Panc1 (cell line): ENCODE results near the gene C10orf105. TPM values are rescaled to one million over a fixed set of nuclear protein-coding genes. Genes with fewer than 3 reads are reported as not detected.

Experiments
- ATAC-seq: fragments of 200-7000 bp; cut with Tn5 transposase; 2 replicates; pipeline ENCODE4 v1.9.1; 2020; ENCODE audit warnings: mild to moderate bottlenecking, moderate library complexity
- BruUV-seq: library from RNA; stranded (reverse); fragments of 400-500 nt; replicated peaks from 2 replicates; lab custom pipeline; 2021; lab: Mats Ljungman, UMichigan
- CTCF ChIA-PET: fragments of 300-600 bp; sonication (Branson Sonifier 250); formaldehyde crosslinking; loops from one replicate; lab custom pipeline; 2022; ENCODE audit warnings: antibody characterized with exemption; lab: Charles Lee
- POLR2A ChIA-PET: fragments of 300-600 bp; sonication (Branson Sonifier 250); formaldehyde crosslinking; loops from one replicate; lab custom pipeline; 2022; ENCODE audit warnings: antibody characterized with exemption; lab: Charles Lee
- DNase-seq: peaks from one replicate; pipeline ENCODE4 v3.0.0-alpha.2; 2010; ENCODE audit warnings: low read depth, low spot score
- H3K27ac ChIP-seq: 2 replicates; pipeline ENCODE4 v1.5.1; 2011; ENCODE audit warnings: mild to moderate bottlenecking, low read length, inconsistent platforms
- H3K27me3 ChIP-seq: fragments of 200-500 bp; sonication (Bioruptor generic); 2 replicates; pipeline ENCODE4 v1.6.0; 2014; ENCODE audit warnings: low read length, inconsistent platforms; ENCODE audit not compliant: control insufficient read depth, insufficient read depth
- H3K36me3 ChIP-seq: fragments of 200-500 bp; sonication (Bioruptor generic); 2 replicates; pipeline ENCODE4 v1.5.1; 2014; ENCODE audit warnings: inconsistent platforms, mild to moderate bottlenecking, low read length, moderate library complexity; ENCODE audit not compliant: control insufficient read depth, insufficient read depth
- H3K4me1 ChIP-seq: 2 replicates; pipeline ENCODE4 v1.5.1; 2011; ENCODE audit warnings: inconsistent platforms, mild to moderate bottlenecking, low read length, moderate library complexity; ENCODE audit not compliant: control insufficient read depth, insufficient read depth
- H3K4me3 ChIP-seq, 2 experiments: 2 replicates each; pipeline ENCODE4 v1.5.1; 2011 to 2012; ENCODE audit warnings: low read depth in 2 of 2, low read length in 2 of 2, mild to moderate bottlenecking in 2 of 2, inconsistent platforms in 1 of 2, moderate library complexity in 1 of 2
- H3K9me3 ChIP-seq: fragments of 200-500 bp; sonication (Bioruptor generic); 2 replicates; pipeline ENCODE4 v1.5.1; 2014; ENCODE audit warnings: low read depth, mild to moderate bottlenecking, inconsistent platforms, low read length, moderate library complexity; ENCODE audit not compliant: control insufficient read depth, insufficient read depth
- CTCF ChIP-seq: fragments of 450-650 bp; IDR thresholded peaks from 2 replicates; pipeline ENCODE4 v1.5.1; 2017; ENCODE audit warnings: mild to moderate bottlenecking
- POLR2AphosphoS5 ChIP-seq: IDR thresholded peaks from 2 replicates; pipeline ENCODE4 v1.6.1; 2012; ENCODE audit warnings: mild to moderate bottlenecking, low read depth, low read length, moderate library complexity
- REST ChIP-seq, 2 experiments: IDR thresholded peaks; 2 replicates each; pipeline ENCODE4 v1.6.1; 2011 to 2012; ENCODE audit warnings: low read depth in 2 of 2, control low read depth in 1 of 2, low read length in 1 of 2, mild to moderate bottlenecking in 1 of 2, moderate library complexity in 1 of 2; ENCODE audit not compliant: insufficient read depth in 1 of 2
- SIN3A ChIP-seq: IDR thresholded peaks from 2 replicates; pipeline ENCODE4 v1.6.1; 2012; ENCODE audit warnings: low read depth, mild to moderate bottlenecking, low read length, moderate library complexity, borderline replicate concordance; ENCODE audit not compliant: insufficient read depth
- TCF7L2 ChIP-seq: IDR thresholded peaks from 2 replicates; pipeline ENCODE4 v1.6.1; 2011; ENCODE audit warnings: mild to moderate bottlenecking, low read depth, low read length, inconsistent platforms
- in situ Hi-C: cut with HindIII; loops from 2 replicates; pipeline ENCODE4 v1.10.0; 2016; ENCODE audit warnings: low sequenced_read_pairs, low pct_unique_long_range_greater_than_20kb
- intact Hi-C: fragments of 100-400 bp; cut with micrococcal nuclease; formaldehyde crosslinking; loops from one replicate; pipeline ENCODE4 v1.10.0; 2022; ENCODE audit not compliant: unreplicated experiment
- total RNA-seq: library from RNA; stranded (reverse); gene quantifications from one replicate; pipeline ENCODE4 v1.2.1, GENCODE V29; 2021; ENCODE audit not compliant: unreplicated experiment

Gene C10orf105
- total RNA-seq, 1 experiment from 2014 or later, result not detected

GRCh38 chr10:71701496-71702132 lies 18.0 kb downstream of the C10orf105 start:
- DNase-seq (no peak), ATAC-seq (no peak)
- H3K9me3 ChIP-seq, result no peaks in the 10 kb centered on the region
- no peaks in the 10 kb centered on the region for H3K36me3 ChIP-seq
- intact Hi-C loops, result loop anchor here (10.0 kb wide), 1 partner anchor 113 kb away; no protein-coding TSS in a partner anchor
- TF ChIP-seq CTCF, result no peak
- TF ChIP-seq TCF7L2, result no peak
- TF ChIP-seq POLR2AphosphoS5, result no peak
- no peak for TF ChIP-seq REST (IDR thresholded peaks at IDR 0.05; ENCODE audit: insufficient read depth in 1 of 2, low read depth in 2 of 2, low read length in 1 of 2)
- no peak for TF ChIP-seq SIN3A
- peaks cover 1% of the 10 kb centered on the region; the same call in 1 of the 2 replicates for H3K4me1 ChIP-seq
- no peak overlapping the region for H3K27ac ChIP-seq
- no TSS peak for BruUV-seq
- no peak overlapping the region for H3K4me3 ChIP-seq
- in situ Hi-C loops, result no loop called here
- ChIA-PET POLR2A (no interaction called here), CTCF (interaction anchor here (0.6 kb wide), 1 partner anchor 105 kb away, joined by 3 read pairs; no protein-coding TSS in a partner anchor)
- no peaks in the 10 kb centered on the region for H3K27me3 ChIP-seq

GRCh38 chr10:71700731-71701368 lies 18.7 kb downstream of the C10orf105 start:
- POLR2A ChIA-PET, result no interaction called here
- H3K9me3 ChIP-seq, result no peaks in the 10 kb centered on the region
- DNase-seq, result no peak
- TF ChIP-seq REST (IDR thresholded peaks at IDR 0.05; ENCODE audit: insufficient read depth in 1 of 2, low read depth in 2 of 2, low read length in 1 of 2) (no peak), SIN3A (no peak), CTCF (no peak)
- H3K4me3 ChIP-seq, result no peak overlapping the region
- ATAC-seq, result no peak
- no peaks in the 10 kb centered on the region for H3K36me3 ChIP-seq
- intact Hi-C loops, result loop anchor here (10.0 kb wide), 1 partner anchor 114 kb away; no protein-coding TSS in a partner anchor
- no peaks in the 10 kb centered on the region for H3K27me3 ChIP-seq
- H3K27ac ChIP-seq, result no peak overlapping the region
- CTCF ChIA-PET, result interaction anchor here (0.6 kb wide), 1 partner anchor 387 kb away, joined by 3 read pairs; no protein-coding TSS in a partner anchor
- peaks cover 8% of the 10 kb centered on the region for H3K4me1 ChIP-seq
- no TSS peak for BruUV-seq
- in situ Hi-C loops, result no loop called here
